HG03520 (cell line): ENCODE measurements around the gene IL6ST.
"Not testable (repeated sequence)": the region's sequence is repeated elsewhere in the genome, so short reads cannot be mapped to it uniquely, and the experiment has no call there.

ENCODE experiments used
- ATAC-seq: cut with Tn5 transposase; IDR thresholded peaks from one replicate; pipeline ENCODE4 v1.9.1; 2021; ENCODE audit warnings: mild to moderate bottlenecking, moderate library complexity; ENCODE audit not compliant: unreplicated experiment

Gene IL6ST

DNA sequence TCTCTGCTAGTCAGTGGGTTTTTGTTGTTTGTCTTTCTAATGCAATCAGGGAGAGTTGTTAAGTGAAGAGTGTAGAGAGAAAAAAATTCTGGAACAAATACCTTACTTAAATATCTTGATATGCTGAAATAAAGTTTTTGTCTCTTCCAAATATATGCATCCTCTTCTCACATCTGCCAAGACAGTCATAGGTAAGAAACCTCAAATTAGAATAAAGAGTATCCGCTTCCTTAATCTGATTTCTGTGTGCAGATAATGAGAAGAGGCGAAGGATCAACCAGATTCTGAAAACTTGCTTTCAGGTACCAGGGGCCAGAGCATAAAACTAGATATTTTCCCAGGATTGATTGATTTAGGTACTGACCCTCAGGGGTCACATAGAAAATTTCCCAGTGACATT is 11.3 kb upstream of the IL6ST start:
- no peak for ATAC-seq

- no peak for ATAC-seq
Measured at GRCh38 chr5:56004874-56005273, 10.1 kb upstream of the IL6ST start.

DNA sequence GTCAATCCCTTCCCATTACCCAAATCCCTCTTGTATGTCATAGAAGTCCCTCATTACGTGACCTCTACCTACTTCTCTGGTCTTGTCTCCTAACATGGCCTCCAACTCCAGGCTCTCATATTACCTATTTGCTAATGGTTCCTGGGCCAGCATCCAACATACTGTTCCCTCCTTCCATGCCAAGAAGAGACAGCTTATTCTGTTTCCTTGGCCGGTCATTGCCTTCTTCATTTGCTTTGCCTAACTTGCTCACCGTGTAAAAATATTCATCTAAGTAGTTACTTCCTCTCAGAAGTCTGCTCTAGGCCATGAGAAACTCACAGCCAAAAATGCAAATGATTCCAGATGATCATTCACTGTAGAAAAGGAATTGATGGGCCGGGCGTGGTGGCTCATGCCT is 8.9 kb upstream of the IL6ST start:
- no peak for ATAC-seq

GRCh38 chr5:56003179-56003578 is 8.4 kb upstream of the IL6ST start:
- no peak for ATAC-seq

- no peak for ATAC-seq
Measured at GRCh38 chr5:56002303-56002702, 7.5 kb upstream of the IL6ST start.

DNA sequence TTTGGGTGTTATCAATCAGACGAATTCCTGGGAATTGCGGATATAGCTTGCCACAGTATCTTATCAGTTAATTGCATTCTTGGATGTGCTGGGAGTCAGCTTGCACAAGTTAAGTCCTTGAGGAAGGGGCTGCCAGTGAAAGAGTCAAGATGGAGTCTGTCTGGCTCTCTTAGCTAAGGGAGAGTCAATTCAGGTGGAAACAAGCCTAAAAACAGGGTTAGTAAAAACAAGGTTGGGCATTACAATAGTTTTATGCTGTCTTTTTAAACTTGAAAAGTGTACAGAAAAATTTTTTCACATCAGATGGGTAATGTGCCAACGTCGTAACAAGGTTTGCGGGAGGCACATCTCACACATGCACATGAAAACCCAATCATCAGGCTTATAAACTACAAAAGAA is 5.5 kb upstream of the IL6ST start:
- ATAC-seq = not testable (repeated sequence)

DNA sequence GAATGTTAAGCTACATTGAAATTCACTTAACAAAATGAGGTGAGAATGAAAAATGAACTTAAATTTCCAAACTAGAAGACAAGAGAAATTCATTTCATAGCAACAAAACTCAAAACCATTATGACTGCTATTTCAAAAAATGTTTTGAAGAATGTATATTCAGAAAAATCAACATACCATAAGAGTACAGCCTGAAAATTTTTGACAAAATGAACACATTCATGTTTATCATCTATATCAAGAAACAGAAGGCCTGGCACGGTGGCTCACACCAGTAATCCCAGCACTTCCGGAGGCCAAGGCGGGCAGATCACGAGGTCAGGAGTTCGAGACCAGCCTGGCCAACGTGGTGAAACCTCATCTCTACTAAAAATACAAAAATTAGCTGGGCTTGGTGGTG is 4.2 kb upstream of the IL6ST start:
- ATAC-seq = no peak

DNA sequence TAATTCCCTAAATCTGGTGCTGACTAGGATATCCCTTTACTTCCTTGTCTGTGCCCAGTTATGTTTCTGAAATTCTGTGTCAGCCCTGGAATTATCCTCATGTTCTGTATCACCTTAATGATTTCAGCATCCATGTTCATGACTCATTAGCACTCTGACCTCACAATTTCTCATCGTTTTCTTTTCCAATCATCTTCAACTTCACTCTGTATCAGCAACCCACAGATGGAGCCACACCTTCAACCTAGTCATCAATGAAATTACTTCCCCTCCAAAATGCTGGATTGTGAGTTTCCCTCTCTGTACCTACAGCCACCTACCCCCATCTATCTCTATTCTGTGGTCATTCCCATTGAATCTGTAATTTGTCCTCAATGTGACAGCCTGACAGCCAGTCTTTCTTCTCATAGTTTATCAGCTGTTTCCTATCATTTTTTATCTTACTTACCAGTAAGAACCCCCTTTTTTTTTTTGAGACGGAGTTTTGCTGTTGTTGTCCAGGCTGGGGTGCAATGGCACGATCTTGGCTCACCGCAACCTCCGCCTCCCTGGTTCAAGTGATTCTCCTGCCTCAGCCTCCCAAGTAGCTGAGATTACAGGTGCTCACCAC is 3.1 kb upstream of the IL6ST start:
- ATAC-seq = no peak

DNA sequence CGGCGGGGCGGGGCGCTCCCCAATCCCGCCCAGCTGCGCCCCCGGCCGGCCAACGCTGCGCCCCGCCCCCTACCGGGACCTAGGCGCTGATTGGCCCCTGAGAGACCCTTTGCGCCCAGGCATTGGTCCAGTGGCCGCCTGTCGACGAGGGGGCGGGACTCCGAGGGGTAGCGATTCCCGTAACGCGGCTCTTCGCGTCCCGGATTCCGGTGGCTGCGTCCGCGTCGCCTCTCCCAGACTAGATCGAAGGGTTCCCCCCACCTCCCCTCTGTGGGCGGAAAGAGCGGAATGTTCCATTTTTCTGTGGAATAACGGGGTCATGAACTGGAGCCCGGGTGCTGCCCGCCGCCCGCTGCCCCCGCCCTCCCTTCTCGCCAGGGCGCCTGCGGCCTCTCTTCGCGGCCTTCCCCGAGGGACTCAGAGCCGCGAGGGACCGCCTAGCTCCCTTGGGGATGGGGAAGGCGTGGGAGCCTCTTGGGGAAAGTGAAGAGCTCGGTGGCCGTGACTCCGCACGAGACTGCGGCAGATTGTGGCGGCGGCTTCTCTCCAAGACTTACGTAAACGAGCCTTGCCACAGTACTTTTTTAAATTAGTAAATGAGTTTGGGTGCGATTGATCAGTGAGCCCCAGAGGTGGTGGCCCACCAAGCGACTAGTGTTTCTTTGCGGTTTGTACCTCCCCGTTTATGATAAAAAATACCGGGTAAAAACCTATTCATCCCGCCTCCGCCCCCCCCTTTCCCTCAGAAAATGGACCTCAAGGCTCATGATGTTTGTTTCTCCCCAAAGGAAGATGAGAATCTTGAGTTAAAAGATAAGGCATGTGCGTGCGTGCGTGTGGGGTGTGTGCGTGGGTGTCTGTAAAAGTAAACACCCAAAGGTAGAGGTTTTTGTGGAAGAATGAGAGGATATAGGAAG is 493 bp upstream of the IL6ST start:
- peak; percentile 97 for ATAC-seq

GRCh38 chr5:55993731-55994494 is 850 bp downstream of the IL6ST start:
- no peak for ATAC-seq

- ATAC-seq = no peak
Measured at GRCh38 chr5:55993013-55993412, 1.8 kb downstream of the IL6ST start.

DNA sequence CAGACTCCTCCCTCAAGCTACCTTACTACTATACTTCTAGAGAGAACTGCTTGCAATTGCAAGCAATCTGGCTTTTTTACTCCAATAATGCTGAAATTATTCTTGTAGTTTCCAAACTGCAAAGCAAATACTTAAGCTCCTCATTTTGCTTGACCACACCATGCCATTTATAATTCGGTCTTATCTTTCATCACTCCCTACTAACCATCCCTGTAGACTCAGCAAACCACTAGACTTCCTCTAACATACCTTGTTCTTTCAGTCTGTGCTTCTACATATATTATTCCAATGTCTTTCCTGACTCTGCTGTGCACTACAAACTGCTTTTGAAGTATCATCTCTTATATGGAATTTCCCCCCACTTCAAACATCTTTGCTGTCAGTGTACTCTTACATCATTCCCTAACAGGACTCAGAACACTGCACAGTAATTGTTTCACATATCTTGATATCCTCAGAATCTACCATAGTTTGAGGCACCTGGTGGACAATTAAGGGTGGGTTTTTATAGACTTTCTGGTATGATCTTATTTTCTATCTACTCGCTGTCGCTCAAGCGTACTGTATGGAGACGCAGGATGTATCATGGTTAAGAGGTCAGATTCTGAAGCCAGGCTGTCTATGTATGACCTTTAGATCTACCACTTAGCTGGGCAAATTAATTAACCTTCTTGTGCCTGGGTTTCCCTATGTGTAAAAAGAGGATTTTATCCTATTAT is 2.8 kb downstream of the IL6ST start:
- no peak for ATAC-seq

DNA sequence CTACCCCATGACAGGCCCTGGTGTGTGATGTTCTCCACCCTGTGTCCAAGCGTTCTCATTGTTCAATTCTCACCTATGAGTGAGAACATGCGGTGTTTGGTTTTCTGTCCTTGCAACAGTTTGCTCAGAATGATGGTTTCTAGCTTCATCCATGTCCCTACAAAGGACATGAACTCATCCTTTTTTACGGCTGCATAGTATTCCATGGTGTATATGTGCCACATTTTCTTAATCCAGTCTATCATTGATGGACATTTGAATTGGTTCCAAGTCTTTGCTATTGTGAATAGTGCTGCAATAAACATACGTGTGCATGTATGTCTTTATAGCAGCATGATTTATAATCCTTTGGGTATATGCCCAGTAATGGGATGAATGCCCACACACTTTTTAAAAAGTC is 3.9 kb downstream of the IL6ST start:
- ATAC-seq = not testable (repeated sequence)

GRCh38 chr5:55989860-55990259 is 4.9 kb downstream of the IL6ST start:
- no peak for ATAC-seq

GRCh38 chr5:55988979-55989638 is 5.7 kb downstream of the IL6ST start:
- ATAC-seq = no peak

DNA sequence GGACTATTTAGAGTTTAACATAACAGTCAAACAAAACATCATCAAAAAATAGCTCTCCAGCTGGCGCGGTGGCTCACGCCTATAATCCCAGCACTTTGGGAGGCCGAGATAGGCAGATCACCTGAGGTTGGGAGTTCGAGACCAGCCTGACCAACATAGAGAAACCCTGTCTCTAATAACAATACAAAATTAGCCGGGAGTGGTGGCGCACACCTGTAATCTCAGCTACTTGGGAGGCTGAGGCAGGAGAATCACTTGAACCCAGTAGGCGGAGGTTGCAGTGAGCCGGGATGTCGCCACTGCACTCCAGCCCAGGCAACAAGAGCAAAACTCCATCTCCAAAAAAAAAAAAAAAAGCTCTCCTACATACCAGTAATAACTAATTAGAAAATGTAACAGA is 6.3 kb downstream of the IL6ST start:
- not testable (repeated sequence) for ATAC-seq

DNA sequence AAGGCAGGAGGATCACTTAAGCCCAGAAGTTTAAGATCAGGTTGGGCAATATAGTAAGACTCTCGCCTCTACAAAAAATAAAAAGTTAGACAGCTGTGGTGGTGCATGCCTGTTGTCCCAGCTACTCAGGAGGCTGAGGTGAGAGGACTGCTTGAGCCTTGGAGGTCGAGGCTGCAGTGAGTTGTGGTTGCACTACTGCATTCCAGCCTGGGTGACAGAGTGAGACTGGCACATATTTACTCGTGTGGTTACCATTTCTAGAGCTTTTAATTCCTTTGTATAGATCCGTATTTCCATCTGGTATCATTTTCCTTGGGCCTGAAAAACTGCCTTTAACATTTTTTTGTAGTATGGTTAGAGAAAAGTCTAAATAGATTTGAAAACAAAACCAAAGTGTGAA is 7.8 kb downstream of the IL6ST start:
- no peak for ATAC-seq

DNA sequence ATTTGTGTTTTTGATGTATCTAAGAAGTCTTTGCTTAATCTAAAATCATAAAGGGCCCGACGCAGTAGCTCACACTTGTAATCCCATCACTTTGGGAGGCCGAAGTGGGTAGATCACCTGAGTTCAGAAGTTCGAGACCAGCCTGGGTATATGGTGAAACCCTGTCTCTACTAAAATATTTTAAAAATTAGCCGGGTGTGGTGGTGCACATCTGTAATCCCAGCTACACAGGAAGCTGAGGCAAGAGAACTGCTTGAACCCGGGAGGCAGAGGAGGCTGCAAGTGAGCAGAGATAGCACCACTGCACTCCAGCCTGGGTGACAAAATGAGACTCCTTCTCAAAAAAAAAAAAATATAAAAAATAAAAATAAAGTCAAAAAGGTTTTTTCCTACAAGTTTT is 9.6 kb downstream of the IL6ST start:
- no peak for ATAC-seq

- no peak for ATAC-seq
Measured at GRCh38 chr5:55983986-55984385, 10.8 kb downstream of the IL6ST start.

GRCh38 chr5:55982957-55983381 is 11.8 kb downstream of the IL6ST start:
- no peak for ATAC-seq
